ENCODE data around the gene FIBCD1.

Gene FIBCD1

DNA sequence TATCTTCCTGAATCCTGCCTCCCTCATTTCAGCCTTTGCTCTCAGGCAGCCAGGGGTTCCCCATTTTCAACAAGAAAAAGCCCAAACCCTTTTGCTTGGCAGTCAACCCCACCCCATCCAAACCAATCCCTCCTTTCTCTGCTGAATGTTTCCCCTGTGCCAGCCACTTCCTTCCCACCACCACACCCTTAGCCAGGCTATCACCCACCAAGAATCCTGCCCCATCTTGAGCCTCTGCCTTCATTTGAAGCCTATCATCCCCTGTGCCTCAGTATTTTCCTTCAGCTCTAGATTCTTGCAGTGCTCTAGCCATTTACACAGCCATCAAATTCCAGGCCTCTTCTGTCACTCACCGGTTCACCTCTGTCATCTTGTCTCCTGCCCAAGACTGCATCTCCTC lies 15.3 kb upstream of the FIBCD1 start:
- Histone ChIP-seq H3K9me3 (no peaks in the 10 kb centered on the region), H3K36me3 (replicated peaks) (no peaks in the 10 kb centered on the region), H3K4me1 (no peaks in the 10 kb centered on the region), H3K27me3 (ENCODE audit: low read depth) (no peaks in the 10 kb centered on the region), H3K4me3 (no peak overlapping the region)
- DNase-seq (ENCODE audit: low spot score in 2 of 2) = no peak
- in situ Hi-C loops (cut with MboI; ENCODE audit: low sequenced_read_pairs) = no loop called here

GRCh38 chr9:130952065-130952762 lies 13.2 kb upstream of the FIBCD1 start:
- H3K27me3 ChIP-seq (ENCODE audit: low read depth) = no peaks in the 10 kb centered on the region
- in situ Hi-C loops (cut with MboI; ENCODE audit: low sequenced_read_pairs) = no loop called here
- H3K4me1 ChIP-seq = no peaks in the 10 kb centered on the region
- H3K4me3 ChIP-seq = no peak overlapping the region
- no peak for DNase-seq (ENCODE audit: low spot score in 2 of 2)
- no peaks in the 10 kb centered on the region for H3K9me3 ChIP-seq
- H3K36me3 ChIP-seq (replicated peaks) = no peaks in the 10 kb centered on the region

DNA sequence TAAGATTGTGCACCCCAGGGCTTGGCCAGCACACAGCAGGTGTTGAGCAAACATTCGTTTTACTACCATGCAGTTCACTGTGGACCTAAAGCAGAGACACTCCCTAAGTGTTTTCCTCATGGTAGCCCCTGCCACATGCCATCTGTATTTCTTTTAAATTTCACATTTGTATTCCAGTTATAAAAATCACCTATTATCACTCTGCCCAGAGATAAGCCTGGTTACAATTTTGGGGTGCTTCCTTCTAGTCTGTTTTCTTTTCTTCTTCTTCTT lies 10.9 kb upstream of the FIBCD1 start:
- Histone ChIP-seq H3K4me1 (no peaks in the 10 kb centered on the region), H3K36me3 (replicated peaks) (no peaks in the 10 kb centered on the region), H3K27me3 (ENCODE audit: low read depth) (peaks cover 1% of the 10 kb centered on the region; the same call in 1 of the 2 replicates), H3K4me3 (no peak overlapping the region), H3K9me3 (no peaks in the 10 kb centered on the region)
- DNase-seq (ENCODE audit: low spot score in 2 of 2) = no peak
- in situ Hi-C loops (cut with MboI; ENCODE audit: low sequenced_read_pairs) = no loop called here

DNA sequence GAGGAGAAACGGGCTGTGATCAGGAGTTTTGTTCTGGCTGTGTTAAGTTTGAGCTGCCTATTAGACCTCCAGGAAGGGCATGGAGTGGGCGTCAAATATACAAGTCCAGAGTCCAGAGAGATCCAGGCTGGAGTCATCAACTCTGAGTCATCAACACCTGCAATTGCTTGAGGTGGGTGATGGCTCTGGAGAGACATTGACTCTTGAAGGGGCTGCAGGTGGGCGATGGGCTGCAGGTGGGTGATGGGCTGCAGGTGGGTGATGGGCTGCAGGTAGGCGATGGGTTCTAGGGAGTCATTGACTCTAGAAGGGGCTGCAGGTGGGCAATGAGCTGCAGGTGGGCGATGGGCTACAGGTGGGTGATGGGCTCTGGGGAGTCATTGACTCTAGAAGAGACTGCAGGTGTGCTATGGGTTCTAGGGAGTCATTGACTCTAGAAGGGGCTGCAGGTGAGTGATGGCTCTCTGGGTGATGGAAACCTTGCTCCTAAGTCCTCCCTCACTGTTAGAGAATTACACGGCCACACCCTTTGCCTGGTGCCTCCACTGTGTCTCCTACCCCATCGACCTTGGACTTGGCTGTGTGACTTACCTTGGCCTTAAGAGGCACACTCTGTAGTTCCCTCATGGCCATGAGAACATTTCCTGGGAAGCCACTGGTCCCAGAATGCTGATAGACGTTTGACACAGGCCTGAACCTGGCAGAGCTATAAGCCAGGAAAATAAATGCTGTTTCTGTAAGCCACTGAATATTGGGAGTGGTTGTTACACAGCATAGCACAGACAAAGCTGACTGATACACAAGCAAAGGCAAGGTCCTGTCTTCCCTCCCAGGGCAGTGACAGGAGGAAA lies 10.4 kb upstream of the FIBCD1 start:
- H3K4me3 ChIP-seq = no peak overlapping the region
- H3K4me1 ChIP-seq = no peaks in the 10 kb centered on the region
- DNase-seq (ENCODE audit: low spot score in 2 of 2) = no peak
- no peaks in the 10 kb centered on the region for H3K36me3 ChIP-seq (replicated peaks)
- H3K27me3 ChIP-seq (ENCODE audit: low read depth) = peaks cover 3% of the 10 kb centered on the region; the same call in 1 of the 2 replicates
- H3K9me3 ChIP-seq = no peaks in the 10 kb centered on the region
- in situ Hi-C loops (cut with MboI; ENCODE audit: low sequenced_read_pairs) = no loop called here

- in situ Hi-C loops (cut with MboI; ENCODE audit: low sequenced_read_pairs) = no loop called here
- no peaks in the 10 kb centered on the region for H3K9me3 ChIP-seq
- no peak overlapping the region for H3K4me3 ChIP-seq
- no peaks in the 10 kb centered on the region for H3K36me3 ChIP-seq (replicated peaks)
- no peaks in the 10 kb centered on the region for H3K4me1 ChIP-seq
- DNase-seq (ENCODE audit: low spot score in 2 of 2) = no peak
- H3K27me3 ChIP-seq (ENCODE audit: low read depth) = peaks cover 3% of the 10 kb centered on the region; the same call in 1 of the 2 replicates
Measured at GRCh38 chr9:130948266-130948665, 9.2 kb upstream of the FIBCD1 start.

DNA sequence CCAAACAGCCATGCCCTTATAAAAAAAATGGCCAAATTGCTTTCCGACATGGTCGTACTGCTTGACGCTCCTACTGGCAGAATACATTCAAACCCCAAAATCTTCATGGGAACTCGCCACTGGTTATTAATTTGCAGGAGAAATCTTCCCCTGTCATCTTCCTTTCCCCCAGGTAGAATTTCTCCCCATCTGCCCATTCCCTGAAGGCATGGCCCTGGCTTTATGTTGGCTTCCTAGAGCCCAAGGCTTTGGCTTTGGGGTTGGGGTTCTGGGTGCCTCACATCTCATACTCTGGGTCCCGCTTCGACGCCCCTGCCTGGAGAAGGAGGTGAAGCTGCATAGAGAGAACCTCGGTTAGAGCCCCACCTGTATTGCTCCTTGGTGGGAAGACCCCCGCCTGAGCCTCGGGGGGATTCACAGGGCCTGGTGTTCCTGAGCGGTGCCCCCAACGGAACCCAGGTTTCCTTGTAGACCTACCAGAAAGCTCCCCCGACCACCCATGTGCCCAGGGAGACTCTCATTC lies 8.6 kb upstream of the FIBCD1 start:
- H3K4me1 ChIP-seq = no peaks in the 10 kb centered on the region
- DNase-seq (ENCODE audit: low spot score in 2 of 2) = no peak

GRCh38 chr9:130946766-130947617 lies 7.9 kb upstream of the FIBCD1 start:
- H3K4me1 ChIP-seq = no peaks in the 10 kb centered on the region
- DNase-seq (ENCODE audit: low spot score in 2 of 2) = no peak
- no peaks in the 10 kb centered on the region for H3K9me3 ChIP-seq
- H3K36me3 ChIP-seq (replicated peaks) = no peaks in the 10 kb centered on the region
- in situ Hi-C loops (cut with MboI; ENCODE audit: low sequenced_read_pairs) = no loop called here
- H3K27me3 ChIP-seq (ENCODE audit: low read depth) = peaks cover 14% of the 10 kb centered on the region
- no peak overlapping the region for H3K4me3 ChIP-seq

More for the DNA sequence above, 8.6 kb upstream of the FIBCD1 start:
- in situ Hi-C loops (cut with MboI; ENCODE audit: low sequenced_read_pairs) = no loop called here
- Histone ChIP-seq H3K36me3 (replicated peaks) (no peaks in the 10 kb centered on the region), H3K4me3 (no peak overlapping the region), H3K9me3 (no peaks in the 10 kb centered on the region), H3K27me3 (ENCODE audit: low read depth) (peaks cover 9% of the 10 kb centered on the region)

DNA sequence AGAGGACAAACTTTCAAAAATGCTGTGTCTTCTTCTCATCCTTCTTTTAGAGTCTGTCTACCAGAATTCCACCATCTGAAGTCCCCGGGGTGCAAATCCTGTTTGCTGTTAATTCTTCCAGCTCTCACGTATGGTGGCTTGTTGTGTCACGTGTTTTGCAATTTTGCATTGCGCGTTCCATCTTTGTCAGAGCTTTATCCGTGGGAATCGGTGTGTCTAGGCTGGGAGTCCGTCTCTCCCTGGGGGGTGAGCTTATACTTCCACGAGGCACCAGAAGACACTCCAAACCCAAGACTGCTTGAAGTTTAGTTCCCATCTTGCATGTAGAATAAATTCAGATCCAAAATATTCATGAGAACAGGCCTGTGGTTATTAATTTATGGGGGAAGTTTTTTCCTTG lies 6.1 kb upstream of the FIBCD1 start:
- in situ Hi-C loops (cut with MboI; ENCODE audit: low sequenced_read_pairs) = no loop called here

GRCh38 chr9:130944510-130945058 lies 5.5 kb upstream of the FIBCD1 start:
- no peak for DNase-seq (ENCODE audit: low spot score in 2 of 2)
- in situ Hi-C loops (cut with MboI; ENCODE audit: low sequenced_read_pairs) = no loop called here
- no peaks in the 10 kb centered on the region for H3K9me3 ChIP-seq
- H3K36me3 ChIP-seq (replicated peaks) = no peaks in the 10 kb centered on the region
- H3K4me3 ChIP-seq = no peak overlapping the region
- H3K4me1 ChIP-seq = no peaks in the 10 kb centered on the region
- H3K27me3 ChIP-seq (ENCODE audit: low read depth) = peaks cover 35% of the 10 kb centered on the region

More for the DNA sequence above, 6.1 kb upstream of the FIBCD1 start:
- Histone ChIP-seq H3K36me3 (replicated peaks) (no peaks in the 10 kb centered on the region), H3K27me3 (ENCODE audit: low read depth) (peaks cover 32% of the 10 kb centered on the region), H3K4me1 (no peaks in the 10 kb centered on the region), H3K4me3 (no peak overlapping the region), H3K9me3 (no peaks in the 10 kb centered on the region)
- no peak for DNase-seq (ENCODE audit: low spot score in 2 of 2)

DNA sequence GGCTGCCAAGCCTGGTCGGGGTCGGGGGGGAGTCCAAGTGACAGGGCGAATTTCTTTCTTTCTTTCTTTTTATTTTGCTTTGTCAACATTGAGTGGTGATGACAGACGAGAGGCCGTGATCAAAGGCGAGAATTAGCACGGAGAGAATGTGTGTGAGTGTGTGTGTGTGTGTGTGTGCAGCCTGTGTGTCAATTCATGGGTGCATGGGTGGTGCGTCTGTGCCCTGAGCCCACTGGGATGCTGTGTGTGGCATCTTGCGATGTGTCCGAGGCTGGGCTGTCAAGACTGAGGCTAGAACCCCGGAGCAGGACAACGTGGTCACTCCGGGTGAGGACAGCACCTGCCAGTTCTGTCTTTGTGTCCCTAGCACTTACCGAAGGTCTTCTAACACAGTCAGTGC lies 4.7 kb upstream of the FIBCD1 start:
- DNase-seq (ENCODE audit: low spot score in 2 of 2) = peak in 1 of 2 experiments; percentile 32
- no peaks in the 10 kb centered on the region for H3K4me1 ChIP-seq
- no peaks in the 10 kb centered on the region for H3K9me3 ChIP-seq
- no peaks in the 10 kb centered on the region for H3K36me3 ChIP-seq (replicated peaks)
- in situ Hi-C loops (cut with MboI; ENCODE audit: low sequenced_read_pairs) = no loop called here
- no peak overlapping the region for H3K4me3 ChIP-seq
- peaks cover 43% of the 10 kb centered on the region for H3K27me3 ChIP-seq (ENCODE audit: low read depth)

GRCh38 chr9:130943221-130943620 lies 4.2 kb upstream of the FIBCD1 start:
- no peaks in the 10 kb centered on the region for H3K9me3 ChIP-seq
- H3K36me3 ChIP-seq (replicated peaks) = no peaks in the 10 kb centered on the region
- H3K27me3 ChIP-seq (ENCODE audit: low read depth) = peaks cover 46% of the 10 kb centered on the region
- no peak overlapping the region for H3K4me3 ChIP-seq
- H3K4me1 ChIP-seq = no peaks in the 10 kb centered on the region
- DNase-seq (ENCODE audit: low spot score in 2 of 2) = no peak
- in situ Hi-C loops (cut with MboI; ENCODE audit: low sequenced_read_pairs) = no loop called here

- Histone ChIP-seq H3K9me3 (no peaks in the 10 kb centered on the region), H3K4me1 (no peaks in the 10 kb centered on the region), H3K36me3 (replicated peaks) (no peaks in the 10 kb centered on the region), H3K4me3 (no peak overlapping the region), H3K27me3 (ENCODE audit: low read depth) (peaks cover 52% of the 10 kb centered on the region)
- no peak for DNase-seq (ENCODE audit: low spot score in 2 of 2)
- in situ Hi-C loops (cut with MboI; ENCODE audit: low sequenced_read_pairs) = no loop called here
Measured at GRCh38 chr9:130942679-130943078, 3.6 kb upstream of the FIBCD1 start.

GRCh38 chr9:130942084-130942483 lies 3.0 kb upstream of the FIBCD1 start:
- Histone ChIP-seq H3K9me3 (no peaks in the 10 kb centered on the region), H3K4me1 (no peaks in the 10 kb centered on the region), H3K27me3 (ENCODE audit: low read depth) (peaks cover 52% of the 10 kb centered on the region), H3K4me3 (no peak overlapping the region), H3K36me3 (replicated peaks) (no peaks in the 10 kb centered on the region)
- no peak for DNase-seq (ENCODE audit: low spot score in 2 of 2)
- in situ Hi-C loops (cut with MboI; ENCODE audit: low sequenced_read_pairs) = no loop called here
